ENCODE data around the gene SMPDL3B. TPM values are rescaled to one million over a fixed set of nuclear protein-coding genes. Genes with fewer than 3 reads are reported as not detected.

Gene SMPDL3B
- total and polyA plus RNA-seq, 2 of the 4 experiments (the other 2 are of a cell fraction) = not detected

GRCh38 chr1:27949027-27949426 is 14.2 kb downstream of the SMPDL3B start:
- no peak overlapping the region for H2BK120ac ChIP-seq (ENCODE audit: low read depth, low read length)
- no peak overlapping the region for H2AK9ac ChIP-seq (replicated peaks; ENCODE audit: low read depth, low read length, poor library complexity)
- H2AFZ ChIP-seq (replicated peaks; ENCODE audit: low read length, poor library complexity) = peak overlapping the region; percentile 5
- no peak overlapping the region for H3K4me3 ChIP-seq (ENCODE audit: insufficient read depth, low read depth, low read length)
- no peak overlapping the region for H2AK5ac ChIP-seq (ENCODE audit: low read depth, low read length)
- H3K56ac ChIP-seq (ENCODE audit: extremely low read depth, insufficient read depth, low read length) = no peak overlapping the region
- no peak overlapping the region for H2BK5ac ChIP-seq (ENCODE audit: low read depth, low read length, poor library complexity, severe bottlenecking)
- ChIA-PET CTCF (no interaction called here), POLR2A (ENCODE audit: unreplicated experiment) (no interaction called here)
- peaks cover 25% of the 10 kb centered on the region for H3K27me3 ChIP-seq (ENCODE audit: control insufficient read depth, insufficient read depth, low read length)
- no peak for DNase-seq
- H3K9me1 ChIP-seq (ENCODE audit: insufficient read depth, low read length) = no peaks in the 10 kb centered on the region; the same call in 1 of the 2 replicates
- H3K18ac ChIP-seq (ENCODE audit: low read depth, low read length) = no peak overlapping the region
- no peak overlapping the region for H3K4me2 ChIP-seq (ENCODE audit: low read depth, low read length)
- dilution Hi-C loops (cut with HindIII; ENCODE audit: low sequenced_read_pairs, unreplicated experiment) (no loop called here), intact Hi-C loops (cut with micrococcal nuclease) (no loop called here), in situ Hi-C loops (cut with MboI; ENCODE audit: low sequenced_read_pairs) (no loop called here)
- no peak overlapping the region for H2BK20ac ChIP-seq (ENCODE audit: low read depth, low read length)
- no peaks in the 10 kb centered on the region for H4K20me1 ChIP-seq (ENCODE audit: insufficient read depth, low read length)
- no peak overlapping the region for H3K4ac ChIP-seq (ENCODE audit: low read depth, low read length)
- H3K9me3 ChIP-seq (ENCODE audit: control insufficient read depth, insufficient read depth, low read length) = no peaks in the 10 kb centered on the region
- H3K36me3 ChIP-seq (ENCODE audit: control insufficient read depth, insufficient read depth, low read length) = no peaks in the 10 kb centered on the region
- no peak overlapping the region for H3K27ac ChIP-seq (ENCODE audit: insufficient read depth, low read length)
- BruUV-seq (replicated peaks) = no TSS peak
- H3K23ac ChIP-seq (ENCODE audit: low read depth, low read length) = no peak overlapping the region
- H4K8ac ChIP-seq (ENCODE audit: low read depth in 2 of 2, low read length in 2 of 2) = no peak overlapping the region
- no peaks in the 10 kb centered on the region for H3K4me1 ChIP-seq (ENCODE audit: control insufficient read depth, insufficient read depth, low read length)
- H4K5ac ChIP-seq (ENCODE audit: low read depth, low read length) = no peak overlapping the region
- no peak overlapping the region for H4K91ac ChIP-seq (ENCODE audit: insufficient read depth, low read depth, low read length)
- WGBS, 2 experiments (ENCODE audit: extremely low coverage in 2 of 2, insufficient read length in 1 of 2) = 86% methylated on average over 6 of the region's 8 CpGs; no CpG with 5 or more reads in 1 of the 2 experiments
- no peaks in the 10 kb centered on the region for H3K79me1 ChIP-seq (ENCODE audit: low read depth in 1 of 2, low read length in 2 of 2)
- no peak overlapping the region for H3K14ac ChIP-seq (replicated peaks; ENCODE audit: low read depth, low read length)
- no peak overlapping the region for H2BK15ac ChIP-seq (ENCODE audit: low read depth, low read length)
- no peak for ATAC-seq (ENCODE audit: low read depth)
- no peak for TF ChIP-seq POLR2A (IDR thresholded peaks at IDR 0.05; ENCODE audit: low read depth, low read length)
- TF ChIP-seq RAD21 (IDR thresholded peaks at IDR 0.05; ENCODE audit: low read length) = no peak
- no peak for TF ChIP-seq MAFK (IDR thresholded peaks at IDR 0.05; ENCODE audit: low read depth, low read length)
- no peak for TF ChIP-seq FOS (IDR thresholded peaks at IDR 0.05; ENCODE audit: low read depth, low read length)
- H3K9ac ChIP-seq (ENCODE audit: low read depth, low read length) = no peak overlapping the region

Data from IMR-90 (cell line).